Germinal center (tissue), 1 donor: ENCODE results near the gene ARID2.

Experiments
- DNase-seq: peaks from one replicate; pipeline ENCODE4 v3.0.0; 2012; ENCODE audit warnings: mixed read lengths, low spot score

The ARID2 gene

DNA sequence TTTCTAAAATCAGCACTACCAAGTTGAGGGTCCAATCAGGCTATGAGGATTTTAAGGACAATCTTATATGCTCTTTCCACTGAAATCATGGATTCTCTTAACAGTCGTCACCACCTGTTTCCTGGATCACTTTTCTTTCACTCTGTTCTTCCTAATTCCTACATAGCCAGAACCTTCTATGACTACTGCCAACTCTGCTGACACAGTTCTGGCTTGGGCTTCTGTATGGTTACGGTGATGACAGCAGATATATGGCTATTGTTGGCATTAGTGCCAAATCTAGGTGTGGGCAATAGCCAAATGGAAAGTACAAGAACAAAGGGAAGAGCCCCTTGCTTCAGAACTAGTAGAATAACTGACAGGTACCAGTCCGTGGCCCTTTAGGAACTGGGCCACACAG, 124.0 kb downstream of the ARID2 start:
- DNase-seq, result no peak

DNA sequence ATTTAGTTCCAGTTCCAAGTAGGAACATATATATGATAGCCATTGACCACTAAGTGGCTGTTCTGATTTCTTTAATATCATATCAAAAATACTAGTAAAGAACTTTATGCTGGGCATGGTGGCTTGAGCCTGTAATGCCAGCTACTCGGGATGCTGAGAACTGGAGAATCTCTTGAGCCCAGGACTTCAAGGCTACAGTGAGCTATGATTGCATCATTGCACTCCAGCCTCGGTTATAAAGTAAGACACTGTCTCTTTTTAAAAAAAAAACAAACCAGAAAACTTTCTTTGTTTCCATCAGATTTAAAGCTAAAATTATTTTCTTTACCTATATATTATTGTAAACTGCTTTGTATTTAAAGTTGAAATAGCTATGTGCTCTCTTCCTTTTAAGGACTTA, 133.8 kb downstream of the ARID2 start:
- DNase-seq, result no peak

DNA sequence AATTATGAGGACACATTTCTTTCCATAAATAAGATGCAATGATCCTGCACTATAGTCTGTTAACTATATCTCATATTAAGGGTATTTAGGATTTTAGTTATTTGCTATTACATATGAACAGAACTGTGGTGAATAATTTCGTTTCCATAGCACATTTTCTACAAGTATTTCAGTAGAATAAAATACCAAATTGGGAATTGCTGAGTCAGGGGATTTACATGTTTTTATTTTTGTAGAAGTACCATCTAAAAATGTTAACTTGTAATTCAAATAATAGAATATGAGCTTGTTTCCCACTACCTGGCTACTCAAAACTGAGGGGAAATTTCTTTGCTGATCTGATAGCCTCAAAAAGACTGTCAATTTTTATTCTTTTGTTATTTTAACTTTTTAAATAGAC, 136.8 kb downstream of the ARID2 start:
- DNase-seq, result no peak

DNA sequence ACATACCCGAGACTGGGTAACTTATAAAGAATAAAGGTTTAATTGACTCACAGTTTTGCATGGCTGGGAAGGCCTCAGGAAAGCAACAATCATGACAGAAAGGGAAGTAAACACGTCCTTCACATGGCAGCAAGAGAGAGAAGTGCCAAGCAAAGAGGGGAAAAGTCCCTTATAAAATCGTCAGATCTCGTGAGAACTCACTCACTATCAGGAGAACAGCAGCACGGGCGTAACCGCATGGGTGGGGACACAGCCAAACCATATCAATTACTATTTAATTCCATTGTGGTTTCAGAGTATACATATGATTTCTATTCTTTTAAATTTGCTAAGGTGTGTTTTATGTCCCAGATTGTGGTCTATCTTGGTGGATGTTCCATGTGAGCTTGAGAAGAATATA, 142.9 kb downstream of the ARID2 start:
- DNase-seq, result no peak

DNA sequence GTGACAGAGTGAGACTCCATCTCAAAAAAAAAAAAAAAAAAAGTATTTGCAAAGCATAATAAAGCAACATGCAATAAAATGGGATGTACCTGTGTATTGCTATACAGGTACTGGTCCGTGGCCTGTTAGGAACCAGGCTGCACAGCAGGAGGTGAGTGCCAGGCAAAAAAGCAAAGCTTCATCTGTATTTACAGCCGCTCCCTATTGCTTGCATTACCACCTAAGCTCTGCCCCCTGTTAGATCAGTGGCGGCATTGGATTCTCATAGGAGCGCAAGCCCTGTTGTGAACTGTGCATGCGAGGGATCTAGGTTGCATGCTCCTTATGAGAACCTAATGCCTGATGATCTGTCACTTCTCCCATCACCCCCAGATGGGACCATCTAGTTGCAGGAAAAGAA, 147.6 kb downstream of the ARID2 start:
- DNase-seq, result no peak

DNA sequence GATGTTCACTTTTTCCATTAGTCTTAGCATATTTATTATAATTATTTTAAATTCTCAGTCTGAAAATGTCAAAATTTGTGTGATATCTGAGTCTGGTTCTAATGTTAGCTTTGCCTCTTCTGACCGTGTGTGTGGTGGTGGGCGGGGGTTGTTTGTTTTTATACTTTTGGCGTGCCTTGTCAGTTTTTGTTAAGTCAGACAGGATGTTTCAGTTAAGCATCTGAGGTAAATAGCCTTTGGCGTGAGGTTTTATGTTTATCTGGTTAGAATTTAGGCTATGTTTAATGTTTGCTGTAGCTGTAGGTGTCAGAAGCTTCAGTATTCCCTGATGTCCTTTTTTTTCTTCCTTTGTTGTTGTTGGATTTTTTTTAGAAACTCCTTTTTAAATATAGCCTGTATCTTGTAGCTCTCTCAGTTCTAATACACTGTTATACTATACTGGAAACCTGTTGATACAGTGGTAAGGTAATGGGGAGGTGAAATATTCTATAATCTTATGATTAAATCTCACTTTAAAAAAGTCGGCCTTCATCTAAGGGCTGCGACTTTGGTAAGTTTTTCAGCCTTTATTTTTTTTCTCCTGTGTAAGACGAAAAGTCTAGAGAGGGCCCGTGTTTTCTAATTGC, 149.2 kb downstream of the ARID2 start:
- DNase-seq, result no peak

DNA sequence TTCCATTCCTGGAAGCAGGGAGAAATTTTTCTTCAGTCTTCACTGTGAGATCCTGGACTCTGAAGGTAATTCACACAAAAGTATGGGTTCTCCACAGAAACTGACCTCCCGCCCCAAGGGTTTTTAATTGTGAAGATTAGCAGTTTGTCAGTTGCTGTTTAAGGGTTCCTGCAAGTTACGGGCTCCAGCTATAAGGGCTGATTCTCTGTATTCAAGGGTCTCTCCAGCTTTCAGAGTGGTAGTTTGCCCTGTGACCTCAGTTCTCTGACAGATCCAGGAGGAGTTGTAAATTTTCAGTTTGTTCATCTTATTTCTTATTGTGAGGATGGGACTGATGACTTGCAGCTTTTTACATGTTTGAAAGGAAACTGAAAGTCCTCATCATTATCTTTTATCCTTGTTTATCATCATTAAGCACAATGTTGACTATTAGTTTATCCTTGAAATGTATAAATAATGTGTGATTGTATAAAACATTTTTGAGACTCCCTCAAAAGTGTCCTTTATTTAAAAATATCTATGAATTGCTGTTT, 149.9 kb downstream of the ARID2 start:
- DNase-seq, result no peak

DNA sequence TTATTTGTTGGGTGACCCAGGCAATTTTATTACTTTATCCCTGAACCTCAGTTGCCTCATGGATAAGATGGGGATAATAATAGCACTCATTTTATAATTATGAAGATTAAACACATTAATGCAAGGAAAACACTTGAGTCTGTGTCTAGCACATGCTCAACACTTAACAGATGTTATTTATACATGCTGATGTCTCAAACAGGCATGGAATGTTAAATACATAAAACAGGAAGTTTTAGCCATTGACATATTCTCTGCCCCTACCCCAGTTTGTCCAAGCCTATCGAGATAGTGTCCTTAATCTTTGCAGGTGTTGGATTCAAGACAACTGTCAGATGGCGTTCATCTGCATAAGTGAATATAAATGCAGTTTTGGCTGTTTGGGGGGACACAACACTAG, 151.0 kb downstream of the ARID2 start:
- no peak for DNase-seq

DNA sequence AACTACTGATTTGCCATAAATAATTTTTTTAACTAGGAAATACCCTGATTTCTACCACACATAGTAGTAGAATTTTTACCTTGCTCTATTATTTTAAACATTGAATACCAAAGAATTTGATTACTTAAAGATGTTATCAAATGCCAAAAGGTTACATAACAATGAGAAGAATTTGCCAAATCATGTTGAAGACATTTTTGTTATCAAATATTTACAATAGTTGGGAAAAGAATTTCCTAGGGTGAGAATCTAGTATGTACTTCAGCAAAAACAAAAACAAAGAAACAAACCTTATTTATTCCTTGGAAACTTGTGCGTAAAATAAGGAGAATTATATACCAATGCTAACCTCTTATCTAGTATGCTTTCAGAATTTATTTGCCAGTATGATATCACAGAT, 153.7 kb downstream of the ARID2 start:
- no peak for DNase-seq

DNA sequence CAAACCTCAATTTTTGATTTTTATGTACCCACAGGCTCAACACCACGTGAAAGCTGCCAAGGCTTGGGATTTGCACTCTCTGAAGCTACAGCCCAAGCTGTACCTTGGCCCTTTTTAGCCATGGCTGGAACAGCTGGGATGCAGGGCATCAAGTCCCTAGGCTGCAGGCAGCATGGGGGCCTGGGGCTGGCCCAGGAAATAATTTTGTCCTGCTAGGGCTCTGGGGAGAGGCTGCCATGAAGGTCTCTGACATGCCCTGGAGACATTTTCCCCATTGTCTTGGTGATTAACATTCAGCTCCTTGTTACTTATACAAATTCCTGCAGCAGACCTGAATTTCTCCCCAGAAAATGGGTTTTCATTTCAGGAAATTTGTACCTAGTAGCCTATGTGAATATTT, 157.2 kb downstream of the ARID2 start:
- DNase-seq, result no peak

DNA sequence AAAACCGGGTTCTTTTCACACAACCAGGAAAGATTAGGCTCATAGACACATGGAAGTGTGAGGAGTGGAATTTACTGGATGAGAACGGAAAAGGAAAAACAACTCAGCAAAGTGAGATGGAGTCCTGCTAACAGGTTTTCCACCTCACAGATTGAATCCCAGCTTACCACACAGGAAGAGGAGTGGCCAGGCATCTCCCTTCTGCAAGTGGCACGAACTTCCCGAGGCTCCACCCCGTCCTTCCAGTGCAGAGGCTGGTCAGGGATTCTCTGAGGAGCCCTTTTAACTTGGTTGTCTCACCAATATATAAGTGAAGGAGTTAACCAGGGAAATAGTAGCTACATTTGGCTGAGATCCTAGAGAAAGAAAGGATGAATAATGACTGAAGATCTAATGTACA, 158.0 kb downstream of the ARID2 start:
- DNase-seq, result no peak

DNA sequence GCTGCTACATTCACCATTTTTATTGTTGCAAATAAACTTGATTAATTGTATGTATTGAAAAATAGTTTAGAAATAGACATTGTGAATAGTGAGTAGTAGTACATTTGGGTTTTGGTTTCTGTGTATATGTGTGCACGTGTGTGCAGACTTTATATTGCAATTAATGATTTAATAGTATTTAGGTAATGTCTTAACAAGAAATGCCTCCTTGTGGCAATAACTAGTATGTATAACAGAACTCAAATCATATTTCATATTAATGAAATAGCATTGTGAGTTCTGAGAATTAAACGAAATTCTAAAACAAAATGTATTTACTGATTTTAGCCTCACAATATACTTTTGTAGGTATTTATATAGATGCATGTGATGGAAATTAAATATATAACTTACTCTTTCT, 160.8 kb downstream of the ARID2 start:
- DNase-seq, result no peak

DNA sequence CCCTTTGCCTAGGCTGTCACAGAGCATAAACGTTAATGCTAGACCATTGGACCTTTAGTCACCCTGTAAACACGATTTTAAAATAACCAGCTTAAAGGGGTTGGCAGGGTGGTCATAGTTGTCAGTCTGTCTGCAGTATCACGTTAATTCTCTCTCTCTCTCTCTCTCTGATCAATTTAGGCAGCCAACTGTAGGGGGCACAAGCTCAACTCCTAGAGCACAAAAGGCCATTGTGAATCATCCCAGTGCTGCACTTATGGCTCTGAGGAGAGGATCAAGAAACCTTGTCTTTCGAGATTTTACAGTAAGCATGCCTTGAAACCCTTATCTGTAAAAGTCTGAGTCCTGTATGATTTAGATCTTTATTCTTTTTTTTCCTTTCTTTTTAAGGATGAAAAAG, 163.7 kb downstream of the ARID2 start:
- no peak for DNase-seq

DNA sequence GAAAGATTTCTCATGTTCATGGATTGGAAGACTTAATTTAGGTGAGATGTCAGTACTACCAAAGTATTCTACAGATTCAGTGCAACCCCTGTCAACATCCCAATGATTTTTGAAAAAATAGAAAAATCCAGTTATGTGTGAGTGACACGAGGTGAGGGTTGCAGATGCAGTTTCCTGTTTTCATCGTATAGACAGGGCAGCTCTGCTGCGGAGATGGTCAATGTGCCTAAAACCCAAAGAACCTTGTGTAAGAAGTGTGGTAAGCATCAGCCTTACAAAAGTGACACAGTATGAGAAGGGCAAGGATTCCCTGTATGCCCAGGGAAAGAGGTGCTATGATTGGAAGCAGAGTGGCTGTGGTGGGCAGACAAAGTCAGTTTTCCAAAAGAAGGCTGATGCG, 166.5 kb downstream of the ARID2 start:
- no peak for DNase-seq

DNA sequence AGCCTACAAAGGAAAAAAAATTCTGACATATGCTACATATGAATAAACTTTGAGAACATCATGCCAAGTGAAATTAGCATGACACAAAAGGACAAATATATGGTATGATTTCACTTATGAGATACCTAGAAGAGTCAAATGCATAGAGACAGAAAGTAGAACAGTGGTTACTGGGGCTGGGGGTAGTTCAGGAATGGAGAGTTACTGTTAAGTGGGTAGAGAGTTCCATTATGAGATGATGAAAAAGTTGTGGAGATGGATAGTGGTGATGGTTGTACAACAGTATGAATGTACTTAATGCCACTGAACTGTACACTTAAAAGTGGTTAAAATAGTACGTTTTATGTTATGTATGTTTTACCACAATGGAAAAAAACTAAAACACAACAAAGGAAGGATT, 168.6 kb downstream of the ARID2 start:
- DNase-seq, result no peak

DNA sequence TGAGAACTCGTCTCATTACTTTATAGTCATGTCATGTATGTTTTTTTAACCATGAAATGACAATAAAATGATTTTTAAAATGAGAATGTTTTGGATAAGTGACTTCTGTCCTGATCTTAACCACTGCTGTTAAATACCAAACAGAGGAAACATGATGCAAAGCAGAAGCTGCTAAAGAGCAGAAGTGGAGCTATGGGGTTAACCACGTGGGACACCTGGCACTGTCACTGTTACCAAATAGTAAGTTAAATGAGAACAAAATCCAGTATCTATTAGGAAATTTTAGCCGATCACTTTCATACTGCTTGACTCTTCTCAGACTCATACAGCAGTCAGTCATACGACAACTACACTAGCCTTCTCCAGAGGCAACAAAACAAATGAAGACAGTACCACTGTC, 178.4 kb downstream of the ARID2 start:
- DNase-seq, result peak; percentile 50

DNA sequence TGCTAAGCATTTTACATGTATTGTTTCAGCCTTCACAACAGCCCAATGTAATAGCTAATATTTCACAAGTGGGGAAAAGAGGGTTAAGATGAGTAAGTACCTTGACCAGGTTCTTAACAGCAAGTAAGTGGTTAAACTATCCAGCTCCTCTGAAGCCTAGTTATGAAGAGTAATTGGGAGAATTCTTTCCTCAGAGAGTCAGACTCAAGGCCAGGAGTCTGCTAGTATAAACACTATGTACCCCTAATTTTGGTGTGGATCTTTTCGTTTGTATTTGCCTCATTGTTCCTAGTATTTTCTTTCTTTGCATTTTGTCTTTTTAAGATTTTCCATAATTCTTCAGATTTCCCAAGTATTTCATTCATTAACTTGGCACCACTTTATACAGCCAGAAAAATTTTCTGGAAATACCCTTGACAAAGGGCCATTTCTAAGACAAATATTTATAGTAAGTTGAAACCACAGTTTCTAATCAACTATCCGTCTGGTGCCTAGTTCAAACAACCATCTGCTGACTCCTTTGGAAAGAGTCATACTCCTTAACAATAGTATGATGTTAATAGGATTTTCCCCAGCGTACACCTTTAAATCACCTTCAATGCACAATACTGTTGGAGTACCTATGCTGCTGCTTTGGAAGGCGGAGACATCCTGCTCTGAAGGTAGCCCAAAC, 179.7 kb downstream of the ARID2 start:
- no peak for DNase-seq

DNA sequence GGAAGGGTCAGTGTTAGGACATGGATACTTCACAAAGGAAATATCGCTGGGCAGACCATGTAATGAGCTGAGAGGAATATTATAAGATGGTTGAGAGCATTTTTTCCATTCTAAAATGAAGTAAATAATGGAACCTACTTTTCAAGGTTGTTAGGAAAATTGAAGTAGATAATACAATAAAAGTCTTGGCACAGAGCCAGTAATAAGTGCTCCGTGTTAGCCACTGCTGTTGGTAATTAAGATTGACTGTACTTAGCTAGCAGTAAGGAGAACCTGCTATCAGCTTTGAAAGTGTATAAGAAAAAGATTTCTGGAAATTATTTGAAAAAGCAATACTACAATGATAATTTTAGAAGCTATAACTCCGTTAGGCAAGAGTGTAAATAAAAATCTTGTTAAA, 183.3 kb downstream of the ARID2 start:
- DNase-seq, result no peak

DNA sequence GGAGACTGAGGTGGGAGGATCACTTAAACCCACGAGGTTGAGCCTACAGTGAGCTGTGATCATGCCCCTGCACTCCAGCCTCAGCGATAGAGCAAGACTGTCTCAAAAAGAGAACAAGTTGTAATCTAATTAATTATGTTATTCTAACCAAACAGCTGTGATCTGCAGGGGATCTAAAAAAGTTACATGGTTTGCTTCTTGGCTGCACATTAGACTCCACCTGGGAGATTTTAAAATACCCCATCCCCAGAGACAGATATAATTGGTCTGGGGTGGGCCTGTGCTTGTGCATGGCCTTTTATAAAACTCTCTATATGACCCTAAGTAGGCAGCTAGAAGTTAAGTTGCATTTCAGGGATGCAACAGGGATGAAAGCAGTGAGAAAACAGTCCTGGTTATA, 184.1 kb downstream of the ARID2 start:
- peak; percentile 55 for DNase-seq

DNA sequence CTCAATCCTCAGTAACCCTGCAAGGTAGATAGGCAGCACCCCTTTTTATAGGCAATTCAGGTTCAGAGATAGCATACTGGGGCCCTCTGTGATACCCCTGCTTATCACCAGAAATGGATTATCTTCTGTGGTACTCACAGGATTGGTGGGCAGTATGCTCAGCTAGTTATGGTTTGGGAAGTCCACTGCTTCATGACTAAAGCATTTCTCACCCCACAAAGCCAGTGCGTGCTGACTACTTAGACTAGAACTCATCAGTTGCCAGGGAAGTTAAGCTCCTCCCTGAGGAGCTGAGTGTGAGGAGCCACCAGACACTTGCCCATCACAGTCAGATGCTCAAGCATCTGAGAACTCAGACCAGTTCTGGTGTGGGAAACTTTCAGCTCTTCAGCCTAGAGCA, 184.6 kb downstream of the ARID2 start:
- DNase-seq, result peak; percentile 50

DNA sequence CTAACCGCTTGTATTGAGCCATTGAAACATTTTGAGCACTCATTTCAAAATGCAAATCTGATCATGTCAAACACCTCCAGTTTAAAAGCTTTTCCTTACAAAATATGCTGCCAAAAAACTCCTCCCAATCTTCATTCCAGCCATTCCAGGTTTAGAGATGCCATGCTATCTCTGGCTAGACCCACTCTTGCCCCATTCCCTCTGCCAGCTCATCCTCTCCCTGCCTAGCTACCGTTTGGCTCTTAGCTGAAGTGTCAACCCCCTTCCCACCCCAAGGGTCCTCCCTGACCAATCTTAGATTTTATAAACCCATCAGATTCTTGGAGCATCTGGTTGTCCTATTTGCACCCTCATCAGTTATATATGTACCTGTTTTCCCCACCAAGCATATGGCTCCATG, 185.9 kb downstream of the ARID2 start:
- DNase-seq, result no peak

DNA sequence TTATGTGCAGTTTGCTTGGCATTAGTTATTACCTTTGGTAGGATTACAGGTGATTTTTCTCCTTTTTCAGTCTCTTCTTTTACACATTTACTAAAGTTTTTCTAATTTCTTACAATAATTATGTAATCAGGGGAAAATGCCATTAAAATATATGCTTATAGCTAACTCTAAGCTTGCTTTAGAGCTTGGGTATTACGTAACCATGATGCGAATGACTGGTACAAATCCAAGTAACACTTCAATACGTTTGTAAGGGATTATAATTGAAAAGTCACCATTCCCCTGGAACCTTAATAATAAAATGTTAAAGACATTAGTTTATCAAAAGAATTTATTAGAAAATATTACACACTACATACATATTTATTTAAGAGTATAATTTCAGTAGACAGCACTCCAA, 189.3 kb downstream of the ARID2 start:
- DNase-seq, result no peak

DNA sequence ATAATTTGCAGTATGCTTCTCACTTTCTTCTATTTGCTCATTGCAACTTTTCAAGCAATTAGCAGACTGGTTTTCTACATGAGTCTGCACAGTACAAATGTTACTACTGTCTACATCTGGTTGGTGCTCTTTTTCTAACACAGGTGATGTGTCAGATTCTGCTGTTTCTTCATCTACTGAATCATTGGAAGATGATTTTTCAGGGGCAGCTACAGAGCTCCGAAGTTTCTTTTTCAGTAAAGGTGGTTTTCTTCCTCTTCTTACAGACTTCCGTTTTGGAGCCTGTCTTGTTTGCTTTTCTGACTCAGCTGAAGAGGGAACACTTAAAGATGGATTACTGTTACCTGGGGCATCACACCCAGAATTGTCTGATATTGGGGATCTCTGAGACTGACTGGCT, 198.8 kb downstream of the ARID2 start:
- no peak for DNase-seq

DNA sequence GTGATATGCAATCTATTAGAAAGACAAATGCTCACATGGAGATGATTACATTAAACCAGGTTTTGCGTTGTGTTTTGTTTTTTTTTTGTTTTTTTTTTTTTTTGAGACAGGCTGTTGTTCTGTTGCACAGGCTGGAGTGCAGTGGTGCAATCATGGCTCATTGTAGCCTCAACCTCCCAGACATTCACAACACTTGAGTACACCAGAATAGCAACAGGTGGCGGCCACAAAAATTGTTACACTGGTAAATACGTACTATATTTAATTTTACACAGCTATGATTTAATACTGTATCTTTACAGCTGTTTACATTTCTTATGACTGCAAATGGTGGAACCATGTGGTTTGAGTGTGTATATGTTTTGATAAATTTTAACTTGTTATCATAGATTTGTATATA, 200.9 kb downstream of the ARID2 start:
- DNase-seq, result no peak
